ENCODE results near the gene SMIM30.
A peak's percentile ranks its signal among the peaks of the same experiment; 100 is the strongest.

SMIM30 gene

GRCh38 chr7:113100121-113100603 lies 18.2 kb downstream of the SMIM30 start:
- DNase-seq (ENCODE audit: low read depth) = no peak

GRCh38 chr7:113099284-113099919 lies 19.0 kb downstream of the SMIM30 start:
- no peak for DNase-seq (ENCODE audit: low read depth)

GRCh38 chr7:113094517-113095249 lies 23.7 kb downstream of the SMIM30 start:
- no peak for DNase-seq (ENCODE audit: low read depth)

- DNase-seq (ENCODE audit: low read depth) = no peak
Measured at GRCh38 chr7:113093561-113093960, 24.8 kb downstream of the SMIM30 start.

- DNase-seq (ENCODE audit: low read depth) = no peak
Measured at GRCh38 chr7:113092762-113093161, 25.6 kb downstream of the SMIM30 start.

- DNase-seq (ENCODE audit: low read depth) = no peak
Measured at GRCh38 chr7:113087071-113087998, 31.0 kb downstream of the SMIM30 start.

GRCh38 chr7:113086431-113086888 lies 31.9 kb downstream of the SMIM30 start, which contains the start of gene GPR85:
TSS of gene GPR85 (minus strand) at chr7:113086827. CDS start at chr7:113084721, 2,106 bp downstream.
- peak; percentile 2 for DNase-seq (ENCODE audit: low read depth)

GRCh38 chr7:113085781-113086390 lies 32.5 kb downstream of the SMIM30 start:
- no peak for DNase-seq (ENCODE audit: low read depth)

- DNase-seq (ENCODE audit: low read depth) = no peak
Measured at GRCh38 chr7:113084496-113085172, 33.7 kb downstream of the SMIM30 start.

GRCh38 chr7:113083816-113084495 lies 34.4 kb downstream of the SMIM30 start:
- no peak for DNase-seq (ENCODE audit: low read depth)

- DNase-seq (ENCODE audit: low read depth) = no peak
Measured at GRCh38 chr7:113083132-113083815, 35.1 kb downstream of the SMIM30 start.

- no peak for DNase-seq (ENCODE audit: low read depth)
Measured at GRCh38 chr7:113078331-113078730, 40.0 kb downstream of the SMIM30 start.

- DNase-seq (ENCODE audit: low read depth) = no peak
Measured at GRCh38 chr7:113076703-113077102, 41.7 kb downstream of the SMIM30 start.

GRCh38 chr7:113071465-113071864 lies 46.9 kb downstream of the SMIM30 start:
- DNase-seq (ENCODE audit: low read depth) = no peak

Measured in stimulated activated CD8-positive, alpha-beta memory T cell treated with anti-CD3 and anti-CD28 coated beads, Interleukin-4, amount 100 ng/mL, for 24 hours (primary cell).